Sigmoid colon (tissue), 7 donors: ENCODE results near the gene SLC35A4. TPM values are rescaled to one million over a fixed set of nuclear protein-coding genes. Genes with fewer than 3 reads are reported as not detected.
A peak's percentile ranks its signal among the peaks of the same experiment; 100 is the strongest.

Source experiments
- DNase-seq: peaks from one replicate; pipeline ENCODE4 v3.0.0-alpha.2; 2019
- H3K27ac ChIP-seq, 4 donors: fragments of 200-600 bp; sonication (generic); one replicate each; pipeline ENCODE4 v1.5.1; 2016 to 2019; ENCODE audit warnings: mild to moderate bottlenecking in 1 of 4
- H3K27me3 ChIP-seq, 3 donors: fragments of 200-600 bp; sonication (generic); one replicate each; pipeline ENCODE4 v1.5.1; 2019; ENCODE audit warnings: mild to moderate bottlenecking in 1 of 3
- H3K36me3 ChIP-seq, 4 donors: fragments of 200-600 bp; sonication (generic); one replicate each; pipeline ENCODE4 v1.5.1; 2016 to 2019
- H3K4me1 ChIP-seq, 4 donors: fragments of 200-600 bp; sonication (generic); one replicate each; pipeline ENCODE4 v1.5.1; 2017 to 2019
- H3K4me3 ChIP-seq, 4 donors: fragments of 200-600 bp; sonication (generic); one replicate each; pipeline ENCODE4 v1.5.1; 2017 to 2019; ENCODE audit warnings: mild to moderate bottlenecking in 2 of 4, moderate library complexity in 1 of 4
- H3K9me3 ChIP-seq, 4 donors: fragments of 200-600 bp in 3 of 4; sonication (generic) in 3 of 4; one replicate each; pipeline versions ENCODE4 v1.5.1 to v1.6.1; 2013 to 2019
- CTCF ChIP-seq, 4 experiments: fragments of 450-650 bp in 3 of 4; fragments of 200-600 bp in 1 of 4; IDR thresholded peaks; one replicate each; pipeline ENCODE4 v1.5.1; 2016 to 2019; ENCODE audit warnings: antibody characterized with exemption in 4 of 4, mild to moderate bottlenecking in 3 of 4, moderate library complexity in 2 of 4
- EP300 ChIP-seq, 4 donors: sonication (generic); formaldehyde crosslinking; IDR thresholded peaks; one replicate each; pipeline ENCODE4 v1.6.1; 2017; ENCODE audit warnings: antibody characterized with exemption in 4 of 4
- POLR2A ChIP-seq, 2 donors: fragments of 450-650 bp; IDR thresholded peaks; one replicate each; pipeline ENCODE4 v1.6.1; 2016; ENCODE audit warnings: antibody characterized with exemption in 2 of 2, mild to moderate bottlenecking in 2 of 2, moderate library complexity in 2 of 2
- POLR2AphosphoS5 ChIP-seq, 4 donors: sonication (generic); formaldehyde crosslinking; IDR thresholded peaks; one replicate each; pipeline ENCODE4 v1.6.1; 2017; ENCODE audit warnings: antibody characterized with exemption in 4 of 4
- WGBS, 2 donors: extraction: QIAGEN DNeasy Blood & Tissue Kit; methylation state at CpG; one replicate each; pipeline ENCODE4 v1.1.7; 2013; 5-methylcytosine and 5-hydroxymethylcytosine counted together
- intact Hi-C: fragments of 100-400 bp; cut with DNase I; formaldehyde crosslinking; loops from one replicate; pipeline ENCODE4 v1.15.1; 2023
- polyA plus RNA-seq, 3 donors: library from polyadenylated mRNA; stranded (reverse); fragments of 200-250 nt; gene quantifications; one replicate each; pipeline ENCODE4 v1.2.3, GENCODE V29; 2013
- small RNA-seq, 3 donors: library from RNA; depleted of rRNA; stranded (forward); fragments of <200 nt; gene quantifications; one replicate each; pipeline ENCODE3, GENCODE V24; 2016
- total RNA-seq, 4 donors: library from RNA; depleted of rRNA; stranded (reverse); fragments of >200 nt; gene quantifications; one replicate each; pipeline ENCODE4 v1.1.0, GENCODE V29; 2016
- donor health status: healthy with polysubstance abuse.
- donor health status: Bipolar disorder and iron deficiency.
- donor health status: healthy.

Gene SLC35A4
- total and polyA plus RNA-seq, 7 donors: 14.2 to 101 (median 19.7) TPM

- WGBS, 2 donors: 53 to 63% methylated on average over 2 of the region's 2 CpGs
- Histone ChIP-seq H3K4me1 (no peaks in the 10 kb centered on the region), H3K4me3 (no peak overlapping the region), H3K27me3 (no peaks in the 10 kb centered on the region), H3K27ac (peak overlapping the region; percentile 17 to 55 (median 41)), H3K36me3 (no peaks in the 10 kb centered on the region), H3K9me3 (no peaks in the 10 kb centered on the region)
- TF ChIP-seq EP300 (IDR thresholded peaks at IDR 0.05) (no peak), POLR2A (IDR thresholded peaks at IDR 0.05) (no peak), POLR2AphosphoS5 (IDR thresholded peaks at IDR 0.05) (no peak), CTCF (IDR thresholded peaks at IDR 0.05) (no peak)
- intact Hi-C loops: no loop called here
- no peak for DNase-seq
Measured at GRCh38 chr5:140611020-140611521, 46.4 kb downstream of the SLC35A4 start.

Small RNAs within 50 kb of the gene (small RNA-seq; reads per million reads assigned to genes)
- 0 to 0.06 (median 0) reads per million in 3 donors for gene RF00279
- 0 reads per million in 3 donors for gene RF00443

Other genes with a start within 250 kb of the SLC35A4 start
- 10 to 100 TPM in 2 of 4 donors, 1 to 10 TPM in 2; 4.7 to 17.6 (median 10.4) TPM for gene HBEGF, start 218.2 kb upstream of the SLC35A4 start, total RNA-seq
- gene HBEGF, start 218.2 kb upstream of the SLC35A4 start, polyA plus RNA-seq: 10 to 100 TPM in 2 of 3 donors, 1 to 10 TPM in 1; 5.4 to 15.0 (median 11.6) TPM
- gene SLC4A9, start 204.6 kb upstream of the SLC35A4 start, total RNA-seq: not detected
- under 1 TPM in 1 of 3 donors, not detected in 2; 0.25 TPM for gene SLC4A9, start 204.6 kb upstream of the SLC35A4 start, polyA plus RNA-seq
- 100 to 1,000 TPM in 3 of 4 donors, 10 to 100 TPM in 1; 93.5 to 109 (median 106) TPM for gene ANKHD1, start 163.0 kb upstream of the SLC35A4 start, total RNA-seq
- 10 to 100 TPM; 25.8 to 65.3 (median 26.6) TPM for gene ANKHD1, start 163.0 kb upstream of the SLC35A4 start, polyA plus RNA-seq
- 10 to 100 TPM in 2 of 4 donors, 1 to 10 TPM in 2; 6.5 to 21.0 (median 12.1) TPM for gene EIF4EBP3, start 17.2 kb upstream of the SLC35A4 start, total RNA-seq
- gene EIF4EBP3, start 17.2 kb upstream of the SLC35A4 start, polyA plus RNA-seq: 10 to 100 TPM; 37.2 to 60.7 (median 53.9) TPM
- 10 to 100 TPM; 17.8 to 30.5 (median 21.1) TPM for gene SRA1, start 7.4 kb upstream of the SLC35A4 start, total RNA-seq
- 10 to 100 TPM; 32.7 to 48.3 (median 35.4) TPM for gene SRA1, start 7.4 kb upstream of the SLC35A4 start, polyA plus RNA-seq
- gene APBB3, start 230 bp upstream of the SLC35A4 start, total RNA-seq: 10 to 100 TPM; 13.5 to 25.9 (median 19.3) TPM
- 10 to 100 TPM in 1 of 3 donors, 1 to 10 TPM in 2; 4.2 to 27.9 (median 4.4) TPM for gene APBB3, start 230 bp upstream of the SLC35A4 start, polyA plus RNA-seq
- 10 to 100 TPM; 20.8 to 96.9 (median 72.0) TPM for gene CD14, start 68.3 kb downstream of the SLC35A4 start, total RNA-seq
- gene CD14, start 68.3 kb downstream of the SLC35A4 start, polyA plus RNA-seq: 100 to 1,000 TPM in 1 of 3 donors, 10 to 100 TPM in 2; 42.7 to 178 (median 52.3) TPM
- gene TMCO6, start 74.6 kb downstream of the SLC35A4 start, total RNA-seq: 10 to 100 TPM; 27.3 to 40.2 (median 35.6) TPM
- 10 to 100 TPM in 1 of 3 donors, 1 to 10 TPM in 2; 3.9 to 30.5 (median 5.4) TPM for gene TMCO6, start 74.6 kb downstream of the SLC35A4 start, polyA plus RNA-seq
- gene NDUFA2, start 82.8 kb downstream of the SLC35A4 start, total RNA-seq: 10 to 100 TPM; 48.7 to 90.3 (median 73.6) TPM
- 100 to 1,000 TPM; 189 to 360 (median 314) TPM for gene NDUFA2, start 82.8 kb downstream of the SLC35A4 start, polyA plus RNA-seq
- gene IK, start 83.0 kb downstream of the SLC35A4 start, total RNA-seq: 100 to 1,000 TPM; 120 to 146 (median 136) TPM
- 10 to 100 TPM; 70.3 to 79.4 (median 73.5) TPM for gene IK, start 83.0 kb downstream of the SLC35A4 start, polyA plus RNA-seq
- 10 to 100 TPM; 13.2 to 18.0 (median 15.1) TPM for gene WDR55, start 100.1 kb downstream of the SLC35A4 start, total RNA-seq
- 10 to 100 TPM; 19.2 to 35.0 (median 29.8) TPM for gene WDR55, start 100.1 kb downstream of the SLC35A4 start, polyA plus RNA-seq
- under 1 TPM in 2 of 4 donors, not detected in 2; 0.36 to 0.95 TPM for gene DND1, start 108.7 kb downstream of the SLC35A4 start, total RNA-seq
- gene DND1, start 108.7 kb downstream of the SLC35A4 start, polyA plus RNA-seq: 1 to 10 TPM in 1 of 3 donors, under 1 TPM in 2; 0.60 to 2.4 (median 0.69) TPM
- 10 to 100 TPM; 35.2 to 54.2 (median 43.5) TPM for gene HARS1, start 126.5 kb downstream of the SLC35A4 start, total RNA-seq
- 10 to 100 TPM; 35.4 to 60.2 (median 39.8) TPM for gene HARS1, start 126.5 kb downstream of the SLC35A4 start, polyA plus RNA-seq
- gene HARS2, start 126.6 kb downstream of the SLC35A4 start, total RNA-seq: 10 to 100 TPM; 18.2 to 19.4 (median 18.9) TPM
- gene HARS2, start 126.6 kb downstream of the SLC35A4 start, polyA plus RNA-seq: 10 to 100 TPM; 26.4 to 34.7 (median 29.0) TPM
- gene ZMAT2, start 135.6 kb downstream of the SLC35A4 start, total RNA-seq: 10 to 100 TPM; 28.0 to 46.0 (median 36.9) TPM
- 10 to 100 TPM; 74.5 to 97.9 (median 87.2) TPM for gene ZMAT2, start 135.6 kb downstream of the SLC35A4 start, polyA plus RNA-seq
- gene PCDHA1, start 221.3 kb downstream of the SLC35A4 start, total RNA-seq: not detected
- gene PCDHA1, start 221.3 kb downstream of the SLC35A4 start, polyA plus RNA-seq: under 1 TPM in 1 of 3 donors, not detected in 2; 0.10 TPM
- under 1 TPM in 3 of 4 donors, not detected in 1; 0.28 to 0.68 (median 0.33) TPM for gene PCDHA2, start 230.0 kb downstream of the SLC35A4 start, total RNA-seq
- gene PCDHA2, start 230.0 kb downstream of the SLC35A4 start, polyA plus RNA-seq: under 1 TPM in 1 of 3 donors, not detected in 2; 0.07 TPM
- 1 to 10 TPM in 3 of 4 donors, under 1 TPM in 1; 0.68 to 1.2 (median 1.1) TPM for gene PCDHA3, start 236.2 kb downstream of the SLC35A4 start, total RNA-seq
- under 1 TPM in 1 of 3 donors, not detected in 2; 0.17 TPM for gene PCDHA3, start 236.2 kb downstream of the SLC35A4 start, polyA plus RNA-seq
- gene PCDHA4, start 242.2 kb downstream of the SLC35A4 start, total RNA-seq: 1 to 10 TPM; 1.1 to 1.2 (median 1.1) TPM
- under 1 TPM in 1 of 3 donors, not detected in 2; 0.38 TPM for gene PCDHA4, start 242.2 kb downstream of the SLC35A4 start, polyA plus RNA-seq